Suprapubic skin (tissue), 3 donors: ENCODE results near the gene SMG9.

Source experiments
- CTCF ChIP-seq, 2 donors: fragments of 200-600 bp in 1 of 2; fragments of 450-650 bp in 1 of 2; sonication (generic) in 1 of 2; IDR thresholded peaks; one replicate each; pipeline ENCODE4 v1.5.1; 2016 to 2019; ENCODE audit warnings: antibody characterized with exemption in 2 of 2, mild to moderate bottlenecking in 1 of 2, moderate library complexity in 1 of 2
- EP300 ChIP-seq: sonication (generic); formaldehyde crosslinking; IDR thresholded peaks from one replicate; pipeline ENCODE4 v1.6.1; 2017; ENCODE audit warnings: antibody characterized with exemption

- no peak for TF ChIP-seq CTCF (IDR thresholded peaks at IDR 0.05)
- no peak for TF ChIP-seq EP300
These were observed 27.0 kb upstream of the SMG9 start for GRCh38 chr19:43781630-43782310.
